ENCODE measurements around the gene NOPCHAP1.

The NOPCHAP1 gene

GRCh38 chr12:104958001-104958804 lies 27.9 kb upstream of the NOPCHAP1 start, which contains the start of gene SLC41A2:
Gene SLC41A2, minus strand, starts transcription at chr12:104958290. Its CDS starts 29,763 bp downstream, at chr12:104928527.
- H3K9me3 ChIP-seq (ENCODE audit: severe bottlenecking), result no peaks in the 10 kb centered on the region
- H3K36me3 ChIP-seq (ENCODE audit: low read depth), result no peaks in the 10 kb centered on the region
- H3K27ac ChIP-seq (ENCODE audit: poor library complexity, severe bottlenecking), result peak within 1 kb of the TSS; percentile 33
- DNase-seq (ENCODE audit: low spot score) (peak; percentile 72), ATAC-seq (ENCODE audit: low read depth) (peak; percentile 84)
- H3K4me1 ChIP-seq (ENCODE audit: insufficient read depth, poor library complexity, severe bottlenecking), result peaks cover 20% of the 10 kb centered on the region
- H3K4me3 ChIP-seq (ENCODE audit: severe bottlenecking), result peak within 1 kb of the TSS; percentile 80
- H3K27me3 ChIP-seq (ENCODE audit: insufficient read depth, poor library complexity, severe bottlenecking), result no peaks in the 10 kb centered on the region
- peak; percentile 52 for TF ChIP-seq CTCF (IDR thresholded peaks at IDR 0.05; ENCODE audit: poor library complexity, severe bottlenecking)

- Histone ChIP-seq H3K9me3 (ENCODE audit: severe bottlenecking) (no peaks in the 10 kb centered on the region), H3K36me3 (ENCODE audit: low read depth) (no peaks in the 10 kb centered on the region), H3K4me1 (ENCODE audit: insufficient read depth, poor library complexity, severe bottlenecking) (peaks cover 16% of the 10 kb centered on the region), H3K27me3 (ENCODE audit: insufficient read depth, poor library complexity, severe bottlenecking) (no peaks in the 10 kb centered on the region), H3K27ac (ENCODE audit: poor library complexity, severe bottlenecking) (peak overlapping the region; percentile 33), H3K4me3 (ENCODE audit: severe bottlenecking) (peak overlapping the region; percentile 80)
- DNase-seq (ENCODE audit: low spot score) (no peak), ATAC-seq (ENCODE audit: low read depth) (peak; percentile 24; the same call in 2 of the 3 replicates)
- TF ChIP-seq CTCF (IDR thresholded peaks at IDR 0.05; ENCODE audit: poor library complexity, severe bottlenecking), result no peak
Observed at GRCh38 chr12:104958805-104959334, 27.2 kb upstream of the NOPCHAP1 start.

- no peaks in the 10 kb centered on the region for H3K36me3 ChIP-seq (ENCODE audit: low read depth)
- H3K4me1 ChIP-seq (ENCODE audit: insufficient read depth, poor library complexity, severe bottlenecking), result peaks cover 16% of the 10 kb centered on the region
- H3K4me3 ChIP-seq (ENCODE audit: severe bottlenecking), result no peak overlapping the region
- H3K27me3 ChIP-seq (ENCODE audit: insufficient read depth, poor library complexity, severe bottlenecking), result no peaks in the 10 kb centered on the region
- no peak for TF ChIP-seq CTCF (IDR thresholded peaks at IDR 0.05; ENCODE audit: poor library complexity, severe bottlenecking)
- peak overlapping the region; percentile 33 for H3K27ac ChIP-seq (ENCODE audit: poor library complexity, severe bottlenecking)
- no peaks in the 10 kb centered on the region for H3K9me3 ChIP-seq (ENCODE audit: severe bottlenecking)
- ATAC-seq (ENCODE audit: low read depth) (no peak), DNase-seq (ENCODE audit: low spot score) (no peak)
Observed at GRCh38 chr12:104959335-104959841, 26.7 kb upstream of the NOPCHAP1 start.

GRCh38 chr12:104960464-104960863 lies 25.7 kb upstream of the NOPCHAP1 start:
- TF ChIP-seq CTCF (IDR thresholded peaks at IDR 0.05; ENCODE audit: poor library complexity, severe bottlenecking), result no peak
- ATAC-seq (ENCODE audit: low read depth) (no peak), DNase-seq (ENCODE audit: low spot score) (no peak)
- no peaks in the 10 kb centered on the region for H3K36me3 ChIP-seq (ENCODE audit: low read depth)
- peaks cover 16% of the 10 kb centered on the region for H3K4me1 ChIP-seq (ENCODE audit: insufficient read depth, poor library complexity, severe bottlenecking)
- no peak overlapping the region for H3K4me3 ChIP-seq (ENCODE audit: severe bottlenecking)
- H3K27ac ChIP-seq (ENCODE audit: poor library complexity, severe bottlenecking), result no peak overlapping the region
- H3K9me3 ChIP-seq (ENCODE audit: severe bottlenecking), result no peaks in the 10 kb centered on the region
- no peaks in the 10 kb centered on the region for H3K27me3 ChIP-seq (ENCODE audit: insufficient read depth, poor library complexity, severe bottlenecking)
